Stimulated activated CD8-positive, alpha-beta memory T cell treated with anti-CD3 and anti-CD28 coated beads, Interleukin-7, amount 100 ng/mL, for 1 hour (primary cell): ENCODE measurements around the gene IDE.
"Not testable (repeated sequence)": the region's sequence is repeated elsewhere in the genome, so short reads cannot be mapped to it uniquely, and the experiment has no call there.

Experiments
- DNase-seq, 2 donors: peaks; one replicate each; pipeline ENCODE4 v3.0.0-alpha.2; 2020; ENCODE audit warnings: low read depth in 2 of 2

The IDE gene

GRCh38 chr10:92573798-92574547, at the start of gene IDE:
IDE (minus strand) TSS chr10:92574093; CDS start chr10:92574019, 74 bp downstream.
- peak; percentile 56 to 58 for DNase-seq

- DNase-seq = no peak
These were observed 45.5 kb upstream of the IDE start for GRCh38 chr10:92619368-92619767.

DNA sequence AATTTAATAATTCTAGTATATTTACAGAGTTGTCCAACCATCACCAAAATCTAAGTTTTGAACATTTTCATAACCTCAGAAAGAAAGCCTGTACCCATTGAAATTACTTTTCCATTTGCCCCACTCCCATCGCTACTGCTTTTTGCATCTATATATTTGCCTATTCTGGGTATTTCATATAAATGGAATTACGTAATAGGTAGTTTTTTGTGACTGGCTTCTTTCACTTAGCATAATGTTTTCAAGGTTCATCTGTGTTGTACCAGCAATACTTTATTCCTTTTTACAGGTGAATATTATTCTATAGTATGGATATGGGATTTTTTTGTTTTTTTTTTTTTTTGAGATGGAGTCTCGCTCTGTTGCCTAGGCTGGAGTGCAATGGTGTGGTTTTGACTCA, 41.6 kb upstream of the IDE start:
- no peak for DNase-seq

DNA sequence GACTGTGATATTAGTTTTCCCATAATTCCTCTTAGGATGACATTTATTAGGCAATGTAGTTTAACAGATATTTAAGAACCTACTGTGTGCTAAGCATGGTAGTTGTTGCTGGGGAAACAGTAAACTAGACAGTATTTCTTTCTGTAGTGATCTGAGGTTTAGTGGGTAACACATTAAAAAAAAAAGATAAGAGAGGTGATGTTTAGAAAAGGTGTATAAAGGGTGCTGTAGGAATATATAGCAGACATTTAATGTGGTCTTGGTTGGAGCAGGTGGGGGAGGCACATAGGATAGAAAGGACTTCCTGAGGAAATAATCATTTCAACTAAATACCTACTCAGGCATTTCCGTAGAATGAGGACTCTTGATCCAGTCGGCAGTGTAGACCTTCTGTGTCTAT, 30.9 kb upstream of the IDE start:
- no peak for DNase-seq

- DNase-seq = no peak
These were observed 24.4 kb upstream of the IDE start for GRCh38 chr10:92598321-92598720.

GRCh38 chr10:92595505-92595904, 21.6 kb upstream of the IDE start:
- DNase-seq = no peak

DNA sequence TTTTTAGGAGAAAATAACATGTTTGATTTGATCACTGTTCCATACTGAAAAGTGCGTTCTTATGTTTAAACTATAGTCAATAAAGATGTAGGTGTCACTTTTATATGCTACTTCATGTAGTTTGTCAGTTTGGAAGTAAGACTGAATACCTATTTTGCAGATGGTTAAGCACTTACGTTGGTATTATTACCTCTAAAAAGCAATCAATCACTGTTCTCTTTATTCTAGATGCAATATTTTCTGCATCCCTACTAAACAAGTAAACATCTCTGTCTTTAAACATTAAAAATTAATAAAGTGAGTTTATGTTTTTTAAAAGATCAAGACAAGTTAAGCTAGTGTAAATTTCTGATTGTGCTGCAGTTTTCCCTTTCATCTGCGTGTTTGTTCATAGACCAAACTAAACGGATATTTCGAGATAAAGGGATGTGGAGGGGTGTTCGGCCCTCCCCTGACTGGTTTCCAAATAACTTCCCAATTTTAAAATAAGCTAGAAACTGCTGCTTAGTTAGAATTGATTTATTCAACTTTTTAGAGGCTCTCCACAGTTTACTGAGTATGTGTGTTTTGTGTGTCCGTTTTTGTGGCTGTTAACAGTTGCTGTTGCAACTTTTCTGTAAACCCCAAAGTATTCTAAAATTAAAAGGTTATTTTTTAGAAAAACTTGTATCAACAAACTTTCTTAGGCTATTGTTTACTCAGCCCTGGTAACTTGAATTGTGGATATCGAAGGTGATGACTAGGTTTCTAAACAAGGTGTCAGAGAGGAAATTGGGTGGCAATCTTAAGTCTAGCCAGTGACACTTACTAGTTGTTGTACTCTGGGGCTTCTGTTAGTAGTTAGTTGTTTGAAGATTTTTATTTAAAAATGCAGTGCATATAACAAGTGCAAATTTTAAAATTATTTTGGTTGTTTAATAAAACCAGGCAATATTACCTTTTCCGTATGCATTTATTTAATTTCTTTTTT, 20.0 kb upstream of the IDE start:
- DNase-seq = no peak

GRCh38 chr10:92592761-92593618, 19.1 kb upstream of the IDE start, which contains the start of gene KIF11:
KIF11 (plus strand) TSS chr10:92593130; CDS start chr10:92593376, 246 bp downstream.
- peak; percentile 90 to 92 for DNase-seq

DNA sequence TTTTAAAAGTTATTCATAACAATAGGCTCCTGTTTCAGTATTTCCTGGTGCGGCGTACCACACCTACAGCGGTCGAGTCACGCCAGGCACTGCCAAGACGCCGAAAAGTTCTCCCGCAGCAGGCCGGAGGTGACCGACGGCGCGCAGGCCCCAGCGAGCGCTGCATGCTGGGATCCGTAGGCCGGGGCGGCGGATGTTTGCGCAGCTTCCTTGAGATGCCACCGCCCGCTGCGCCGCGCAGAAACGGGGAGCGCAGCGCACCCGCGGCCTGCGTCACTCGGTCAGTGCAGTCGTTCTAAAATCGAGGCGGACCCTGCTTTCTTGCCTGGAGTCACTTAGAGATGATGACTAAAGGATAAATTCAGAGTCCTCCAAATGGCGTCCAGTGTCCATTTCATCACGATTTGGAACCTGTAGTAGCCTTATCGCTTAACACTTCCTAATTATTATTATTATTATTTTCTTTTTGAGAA, 17.7 kb upstream of the IDE start:
- peak; percentile 69 to 76 for DNase-seq

DNA sequence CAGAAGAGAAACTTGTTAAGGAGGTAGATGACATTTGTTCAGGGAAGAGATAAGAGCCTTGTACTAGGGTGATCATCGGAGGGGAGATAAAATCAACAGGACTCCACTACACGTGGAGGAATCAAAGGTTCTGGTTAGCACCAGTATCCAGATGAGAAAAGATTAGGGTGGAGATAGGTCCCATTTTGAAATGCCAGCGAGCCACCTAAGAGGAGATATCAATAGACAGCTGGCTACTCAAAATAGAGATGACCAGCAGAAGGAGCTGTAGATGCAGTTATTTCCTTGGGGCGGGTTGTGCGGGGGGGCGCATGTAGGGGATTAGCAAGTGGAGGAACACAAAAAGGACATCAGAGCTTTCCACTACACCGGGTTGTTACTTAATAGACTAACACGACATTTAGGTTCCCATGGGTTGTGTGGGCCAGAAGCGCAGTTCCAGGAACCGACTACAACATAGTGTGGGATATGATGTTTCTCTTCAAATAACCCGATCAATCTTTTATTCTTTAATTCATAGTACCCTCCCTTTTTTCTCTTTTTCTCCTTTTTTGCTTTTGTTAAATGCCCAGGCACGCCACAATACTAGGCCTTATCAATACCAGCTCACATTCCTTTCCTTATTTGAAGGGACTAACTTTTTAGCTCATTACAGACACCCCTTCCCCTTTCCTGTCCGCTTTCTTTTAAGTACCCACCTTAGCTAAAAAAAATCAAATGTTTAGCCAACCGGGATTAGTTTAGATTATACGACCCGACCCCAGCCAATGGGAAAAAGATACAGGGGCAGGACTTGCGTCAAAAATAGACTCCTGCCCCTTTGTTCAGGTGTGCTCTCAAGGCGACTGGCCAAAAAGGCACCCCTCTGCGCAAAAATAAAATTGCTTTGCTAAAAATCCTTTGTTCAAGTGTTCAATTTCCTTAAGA, 17.0 kb upstream of the IDE start:
- DNase-seq = no peak

- not testable (repeated sequence) for DNase-seq
These were observed 8.5 kb upstream of the IDE start for GRCh38 chr10:92582347-92582746.

GRCh38 chr10:92575961-92576360, 2.1 kb upstream of the IDE start:
- DNase-seq = no peak

DNA sequence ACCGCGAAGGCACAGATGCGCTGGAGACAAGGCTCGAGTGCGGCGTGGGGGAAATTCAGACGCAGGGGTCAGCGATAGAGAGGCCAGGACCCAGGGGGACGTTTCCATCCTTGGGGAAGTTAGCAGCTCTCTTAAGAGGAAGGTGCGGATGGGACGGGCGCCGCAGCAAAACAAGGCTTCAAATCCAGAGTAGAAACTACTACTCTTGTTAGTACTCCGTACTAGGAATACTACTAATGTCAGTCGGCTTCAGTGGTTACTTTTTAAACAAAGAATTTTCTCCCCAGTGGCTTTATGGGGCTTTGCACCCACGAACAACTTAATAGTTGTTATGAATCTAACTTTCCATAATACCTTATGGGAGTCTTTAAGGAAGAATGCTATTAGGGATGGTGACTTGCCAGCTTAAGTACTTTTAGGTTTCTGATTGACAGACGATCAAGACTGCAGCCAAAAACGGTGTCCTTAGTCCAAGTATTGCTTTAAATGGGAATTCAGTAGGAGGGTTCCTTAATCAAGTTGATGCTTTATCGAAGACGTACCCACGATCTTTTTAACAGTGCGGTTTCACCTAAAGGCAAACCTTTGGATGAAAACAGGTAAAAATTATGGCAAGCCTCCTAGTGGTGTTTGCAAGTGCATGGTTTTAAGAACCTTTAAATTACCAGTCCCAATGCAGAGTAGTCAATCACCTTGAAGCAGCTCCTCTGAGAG, 812 bp upstream of the IDE start:
- DNase-seq = no peak

DNA sequence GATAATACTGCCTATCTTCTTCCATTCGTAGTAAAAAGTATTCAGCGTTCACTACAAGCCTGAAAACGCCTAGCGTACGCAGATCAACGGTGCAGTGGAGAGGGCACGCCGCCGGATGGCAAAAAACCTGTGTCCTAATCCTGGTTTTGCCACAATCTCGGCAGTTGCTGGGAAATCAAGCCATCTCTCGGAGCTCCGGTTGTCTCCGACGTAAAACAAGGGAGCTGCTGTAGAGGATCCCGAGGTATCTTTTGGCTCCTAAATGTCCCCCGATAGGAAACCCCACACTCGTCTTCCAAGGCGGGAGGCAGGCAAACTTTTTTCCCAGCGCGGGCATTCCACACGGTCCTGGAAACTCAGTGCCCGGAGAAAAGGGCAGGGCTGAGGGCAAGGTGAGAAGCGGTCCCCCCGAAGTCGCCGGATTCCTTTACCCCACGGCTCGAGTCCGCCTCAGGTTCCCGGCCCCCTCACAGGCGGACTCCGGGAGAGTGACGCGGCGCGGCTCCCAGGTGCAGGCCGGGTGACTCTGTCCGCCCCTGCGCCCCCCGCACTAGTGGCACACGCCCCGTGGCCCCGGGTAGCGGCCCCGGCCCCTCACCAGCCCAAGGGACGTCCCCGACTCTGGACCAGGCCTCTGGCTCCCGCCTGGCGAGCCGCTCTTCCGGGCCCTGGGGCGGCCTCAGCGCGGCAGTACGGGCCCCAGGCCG, 649 bp downstream of the IDE start:
- no peak for DNase-seq

- no peak for DNase-seq
These were observed 1.4 kb downstream of the IDE start for GRCh38 chr10:92572362-92573090.

DNA sequence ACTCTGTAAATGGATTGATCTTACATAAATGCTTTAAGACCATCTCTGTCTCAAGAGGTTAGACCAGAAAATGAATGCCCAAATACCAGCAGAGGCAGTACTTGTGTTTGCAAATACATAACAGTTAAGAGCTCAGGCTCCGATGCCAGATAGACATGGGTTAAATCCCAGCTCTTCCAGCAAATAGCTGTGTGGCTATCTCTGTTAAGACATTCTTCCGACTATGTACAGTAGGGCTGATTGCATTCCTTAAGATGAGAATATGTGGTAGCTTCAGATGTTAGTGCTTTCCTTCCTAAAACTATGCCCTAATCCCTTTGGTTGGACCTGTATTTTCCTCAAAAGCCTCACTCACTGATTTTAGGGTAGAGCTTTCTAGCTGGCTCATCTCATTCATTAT, 2.2 kb downstream of the IDE start:
- DNase-seq = no peak

- not testable (repeated sequence) for DNase-seq
These were observed 4.2 kb downstream of the IDE start for GRCh38 chr10:92569663-92570062.

DNA sequence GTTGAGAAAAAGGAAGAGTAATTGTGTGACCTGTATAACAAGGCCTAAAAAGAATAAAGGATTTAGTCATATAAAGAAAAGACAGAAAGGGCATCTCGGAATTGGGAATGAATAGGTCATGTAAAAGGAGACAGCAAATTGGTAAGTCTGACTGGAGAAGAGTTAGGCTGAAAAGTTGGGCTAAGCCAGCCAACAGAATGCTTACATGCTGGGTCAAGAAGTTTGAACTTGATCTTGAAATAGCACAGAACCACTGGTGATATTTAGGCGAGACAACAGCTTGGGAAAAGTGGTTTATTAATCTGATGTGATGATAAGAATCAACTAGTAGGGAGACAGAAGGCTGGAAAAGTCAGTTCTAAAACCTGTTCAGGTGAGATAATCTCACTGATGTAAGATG, 4.8 kb downstream of the IDE start:
- DNase-seq = no peak
